ENCODE results near the gene ADGRV1. TPM values are rescaled to one million over a fixed set of nuclear protein-coding genes. Genes with fewer than 3 reads are reported as not detected.

Gene ADGRV1
- total RNA-seq, 1 donor from 2014 or later = 0.69 TPM

- DNase-seq (ENCODE audit: low read depth) = no peak
- no peak overlapping the region for H3K4me3 ChIP-seq (ENCODE audit: low read depth, low read length)
- TF ChIP-seq CTCF (conservative IDR thresholded peaks at IDR 0.05; ENCODE audit: low read depth, low read length) = no peak
These were observed 628.4 kb downstream of the ADGRV1 start for GRCh38 chr5:91187032-91187431.

- DNase-seq (ENCODE audit: low read depth) = no peak
- no peak for TF ChIP-seq CTCF (conservative IDR thresholded peaks at IDR 0.05; ENCODE audit: low read depth, low read length)
- H3K4me3 ChIP-seq (ENCODE audit: low read depth, low read length) = no peak overlapping the region
These were observed 630.2 kb downstream of the ADGRV1 start for GRCh38 chr5:91188755-91189154.

- no peak for DNase-seq (ENCODE audit: low read depth)
- no peak for TF ChIP-seq CTCF (conservative IDR thresholded peaks at IDR 0.05; ENCODE audit: low read depth, low read length)
- no peak overlapping the region for H3K4me3 ChIP-seq (ENCODE audit: low read depth, low read length)
These were observed 631.1 kb downstream of the ADGRV1 start for GRCh38 chr5:91189480-91190313.

GRCh38 chr5:91190314-91190690, 631.7 kb downstream of the ADGRV1 start:
- DNase-seq (ENCODE audit: low read depth) = no peak
- no peak overlapping the region for H3K4me3 ChIP-seq (ENCODE audit: low read depth, low read length)
- TF ChIP-seq CTCF (conservative IDR thresholded peaks at IDR 0.05; ENCODE audit: low read depth, low read length) = no peak

- TF ChIP-seq CTCF (conservative IDR thresholded peaks at IDR 0.05; ENCODE audit: low read depth, low read length) = no peak
These were observed 636.3 kb downstream of the ADGRV1 start for GRCh38 chr5:91194824-91195381.

GRCh38 chr5:91200692-91201091, 642.1 kb downstream of the ADGRV1 start:
- H3K4me3 ChIP-seq (ENCODE audit: low read depth, low read length) = no peak overlapping the region
- DNase-seq (ENCODE audit: low read depth) = no peak
- no peak for TF ChIP-seq CTCF (conservative IDR thresholded peaks at IDR 0.05; ENCODE audit: low read depth, low read length)

More at GRCh38 chr5:91194824-91195381, 636.3 kb downstream of the ADGRV1 start:
- no peak for DNase-seq (ENCODE audit: low read depth)
- no peak overlapping the region for H3K4me3 ChIP-seq (ENCODE audit: low read depth, low read length)
